Neural progenitor cell (in vitro differentiated cells): Measurements from ENCODE around the gene MPZL1. TPM values are rescaled to one million over a fixed set of nuclear protein-coding genes. Genes with fewer than 3 reads are reported as not detected.

Source experiments
- DNase-seq: peaks from one replicate; pipeline ENCODE4 v3.0.0-alpha.2; 2016; ENCODE audit warnings: low spot score
- H2AFZ ChIP-seq: fragments of 200-600 bp; sonication (generic); replicated peaks from 2 replicates; pipeline ENCODE4 v1.6.1; 2016; ENCODE audit warnings: antibody characterized with exemption
- H3F3A ChIP-seq: fragments of 200-600 bp; sonication (generic); 2 replicates; pipeline ENCODE4 v1.6.1; 2016; ENCODE audit warnings: antibody characterized with exemption, low read depth
- H3K27ac ChIP-seq: fragments of 200-600 bp; sonication (generic); 2 replicates; pipeline ENCODE4 v1.5.1; 2016; ENCODE audit warnings: mild to moderate bottlenecking
- H3K27me3 ChIP-seq: fragments of 200-600 bp; sonication (generic); 2 replicates; pipeline ENCODE4 v1.6.1; 2016; ENCODE audit warnings: mild to moderate bottlenecking, moderate library complexity
- H3K36me3 ChIP-seq: fragments of 200-600 bp; sonication (generic); 2 replicates; pipeline ENCODE4 v1.5.1; 2016
- H3K4me1 ChIP-seq: fragments of 200-600 bp; sonication (generic); 2 replicates; pipeline ENCODE4 v1.6.1; 2016; ENCODE audit warnings: mixed run types
- H3K4me2 ChIP-seq: fragments of 200-600 bp; sonication (generic); 2 replicates; pipeline ENCODE4 v1.6.1; 2016
- H3K4me3 ChIP-seq: fragments of 200-600 bp; sonication (generic); 2 replicates; pipeline ENCODE4 v1.5.1; 2016
- H3K79me2 ChIP-seq: fragments of 200-600 bp; sonication (generic); 2 replicates; pipeline ENCODE4 v1.6.1; 2016; ENCODE audit warnings: low read depth
- H3K9ac ChIP-seq: fragments of 200-600 bp; sonication (generic); 2 replicates; pipeline ENCODE4 v1.6.1; 2016
- H3K9me3 ChIP-seq: fragments of 200-600 bp; sonication (generic); 2 replicates; pipeline ENCODE4 v1.5.1; 2016; ENCODE audit warnings: low read depth
- H4K20me1 ChIP-seq: fragments of 200-600 bp; sonication (generic); 2 replicates; pipeline ENCODE4 v1.6.1; 2016; ENCODE audit warnings: low read depth
- H3K27ac Mint-ChIP-seq: 3 replicates; pipeline ENCODE4 v1.8.0; 2021; ENCODE audit warnings: mixed read lengths
- H3K27me3 Mint-ChIP-seq: 2 replicates; pipeline ENCODE4 v1.8.0; 2022; ENCODE audit warnings: low read depth, mild to moderate bottlenecking, inconsistent platforms, moderate library complexity, mixed read lengths; ENCODE audit not compliant: insufficient read depth
- H3K36me3 Mint-ChIP-seq: 3 replicates; pipeline ENCODE4 v1.8.0; 2021; ENCODE audit warnings: mixed read lengths
- H3K4me1 Mint-ChIP-seq: 3 replicates; pipeline ENCODE4 v1.8.0; 2021; ENCODE audit warnings: mixed read lengths
- H3K4me3 Mint-ChIP-seq: 3 replicates; pipeline ENCODE4 v1.8.0; 2021; ENCODE audit warnings: mild to moderate bottlenecking, moderate library complexity, mixed read lengths
- H3K9me3 Mint-ChIP-seq: 3 replicates; pipeline ENCODE4 v1.8.0; 2020; ENCODE audit warnings: mixed read lengths
- CTCF ChIP-seq: fragments of 200-600 bp; sonication (generic); IDR thresholded peaks from 2 replicates; pipeline ENCODE4 v1.5.1; 2017; ENCODE audit warnings: antibody characterized with exemption, mild to moderate bottlenecking
- EZH2 ChIP-seq: fragments of 200-600 bp; sonication (generic); IDR thresholded peaks from 2 replicates; pipeline ENCODE4 v1.6.1; 2017; ENCODE audit warnings: antibody characterized with exemption, mild to moderate bottlenecking, moderate library complexity
- EZH2phosphoT487 ChIP-seq: fragments of 200-600 bp; sonication (generic); IDR thresholded peaks from 2 replicates; pipeline ENCODE4 v1.6.1; 2017; ENCODE audit warnings: antibody characterized with exemption
- total RNA-seq: library from RNA; depleted of rRNA; stranded (reverse); fragments of >200 nt; gene quantifications from 2 replicates; pipeline ENCODE4 v1.2.3, GENCODE V29; 2015; ENCODE audit warnings: low replicate concordance

MPZL1 gene
- total RNA-seq, 1 donor from 2014 or later: 125 TPM

- Histone ChIP-seq H4K20me1 (no peaks in the 10 kb centered on the region), H3K9me3 (no peaks in the 10 kb centered on the region), H3K27ac (peak overlapping the region; percentile 41), H3K4me1 (peaks cover 44% of the 10 kb centered on the region), H3K36me3 (no peaks in the 10 kb centered on the region), H3K9ac (no peak overlapping the region), H3K27me3 (peaks cover 6% of the 10 kb centered on the region), H2AFZ (no peak overlapping the region), H3K79me2 (no peaks in the 10 kb centered on the region), H3F3A (peaks cover 42% of the 10 kb centered on the region), H3K4me2 (no peak overlapping the region), H3K4me3 (no peak overlapping the region)
- Mint-ChIP-seq H3K4me3 (no peak overlapping the region), H3K4me1 (peaks cover 42% of the 10 kb centered on the region), H3K9me3 (no peaks in the 10 kb centered on the region), H3K36me3 (no peaks in the 10 kb centered on the region), H3K27ac (no peak overlapping the region), H3K27me3 (peaks cover 14% of the 10 kb centered on the region)
- TF ChIP-seq EZH2: no peak
- TF ChIP-seq CTCF: no peak
- TF ChIP-seq EZH2phosphoT487: no peak
- no peak for DNase-seq
Observed at GRCh38 chr1:167707942-167708341, 13.8 kb upstream of the MPZL1 start.

GRCh38 chr1:167708940-167709389 lies 12.8 kb upstream of the MPZL1 start:
- no peak overlapping the region for H3K4me2 ChIP-seq

GRCh38 chr1:167710836-167711235 lies 10.9 kb upstream of the MPZL1 start:
- peaks cover 8% of the 10 kb centered on the region for H3K9me3 Mint-ChIP-seq
- peaks cover 32% of the 10 kb centered on the region for H3K27me3 Mint-ChIP-seq

More at GRCh38 chr1:167708940-167709389, 12.8 kb upstream of the MPZL1 start:
- Histone ChIP-seq H3F3A (peaks cover 52% of the 10 kb centered on the region), H2AFZ (no peak overlapping the region), H3K9me3 (no peaks in the 10 kb centered on the region), H3K79me2 (no peaks in the 10 kb centered on the region), H3K4me3 (no peak overlapping the region), H3K9ac (no peak overlapping the region), H3K27ac (no peak overlapping the region), H4K20me1 (no peaks in the 10 kb centered on the region), H3K27me3 (peaks cover 16% of the 10 kb centered on the region), H3K4me1 (peaks cover 44% of the 10 kb centered on the region), H3K36me3 (no peaks in the 10 kb centered on the region)
- H3K27me3 Mint-ChIP-seq: peaks cover 21% of the 10 kb centered on the region
- no peak for TF ChIP-seq EZH2phosphoT487
- H3K4me1 Mint-ChIP-seq: peaks cover 48% of the 10 kb centered on the region
- H3K36me3 Mint-ChIP-seq: no peaks in the 10 kb centered on the region
- H3K27ac Mint-ChIP-seq: peak overlapping the region; percentile 73
- no peak overlapping the region for H3K4me3 Mint-ChIP-seq
- DNase-seq: no peak
- no peaks in the 10 kb centered on the region for H3K9me3 Mint-ChIP-seq

More at GRCh38 chr1:167710836-167711235, 10.9 kb upstream of the MPZL1 start:
- peaks cover 6% of the 10 kb centered on the region for H3K36me3 Mint-ChIP-seq
- peaks cover 43% of the 10 kb centered on the region for H3K4me1 Mint-ChIP-seq
- no peak overlapping the region for H3K27ac Mint-ChIP-seq
- H3K27me3 ChIP-seq: peaks cover 17% of the 10 kb centered on the region
- no peaks in the 10 kb centered on the region for H3K9me3 ChIP-seq
- H3K27ac ChIP-seq: no peak overlapping the region
- no peaks in the 10 kb centered on the region for H3K36me3 ChIP-seq
- H3F3A ChIP-seq: peaks cover 51% of the 10 kb centered on the region
- no peaks in the 10 kb centered on the region for H3K79me2 ChIP-seq
- H2AFZ ChIP-seq: no peak overlapping the region
- TF ChIP-seq CTCF (no peak), EZH2 (no peak), EZH2phosphoT487 (no peak)
- H3K4me2 ChIP-seq: no peak overlapping the region
- no peaks in the 10 kb centered on the region for H4K20me1 ChIP-seq
- no peak for DNase-seq
- no peak overlapping the region for H3K9ac ChIP-seq
- H3K4me3 Mint-ChIP-seq: no peak overlapping the region
- H3K4me3 ChIP-seq: no peak overlapping the region
- H3K4me1 ChIP-seq: peaks cover 33% of the 10 kb centered on the region
